Osteocyte (in vitro differentiated cells): ENCODE measurements around the gene DPP6. TPM values are rescaled to one million over a fixed set of nuclear protein-coding genes. Genes with fewer than 3 reads are reported as not detected.

Experiments
- DNase-seq: peaks from one replicate; pipeline ENCODE4 v3.0.0; 2021; ENCODE audit warnings: mixed read lengths; ENCODE audit not compliant: unreplicated experiment; ENCODE audit errors: extremely low spot score
- H3K27ac Mint-ChIP-seq: one replicate; pipeline ENCODE4 v1.8.0; 2021; ENCODE audit warnings: mild to moderate bottlenecking, mixed read lengths; ENCODE audit not compliant: unreplicated experiment
- H3K27me3 Mint-ChIP-seq: one replicate; pipeline ENCODE4 v1.8.0; 2021; ENCODE audit warnings: mixed read lengths; ENCODE audit not compliant: unreplicated experiment
- H3K36me3 Mint-ChIP-seq: one replicate; pipeline ENCODE4 v1.8.0; 2021; ENCODE audit warnings: mixed read lengths; ENCODE audit not compliant: unreplicated experiment
- H3K4me1 Mint-ChIP-seq: one replicate; pipeline ENCODE4 v1.8.0; 2021; ENCODE audit warnings: mixed read lengths; ENCODE audit not compliant: unreplicated experiment
- H3K4me3 Mint-ChIP-seq: one replicate; pipeline ENCODE4 v1.8.0; 2021; ENCODE audit warnings: mild to moderate bottlenecking, moderate library complexity, mixed read lengths; ENCODE audit not compliant: unreplicated experiment
- H3K9me3 Mint-ChIP-seq: one replicate; pipeline ENCODE4 v1.8.0; 2021; ENCODE audit warnings: mixed read lengths; ENCODE audit not compliant: unreplicated experiment
- total RNA-seq: library from RNA; stranded (reverse); gene quantifications from 2 replicates; pipeline ENCODE4 v1.2.1, GENCODE V29; 2021
- TF ChIP-seq, protein P1 (sequence below): fragments of 200-600 bp; sonication (generic); IDR thresholded peaks from 2 replicates; pipeline ENCODE4 v1.5.0; 2021; ENCODE audit warnings: antibody characterized with exemption, mild to moderate bottlenecking, moderate library complexity

The DPP6 gene
- total RNA-seq, 1 donor from 2014 or later = not detected

DNA sequence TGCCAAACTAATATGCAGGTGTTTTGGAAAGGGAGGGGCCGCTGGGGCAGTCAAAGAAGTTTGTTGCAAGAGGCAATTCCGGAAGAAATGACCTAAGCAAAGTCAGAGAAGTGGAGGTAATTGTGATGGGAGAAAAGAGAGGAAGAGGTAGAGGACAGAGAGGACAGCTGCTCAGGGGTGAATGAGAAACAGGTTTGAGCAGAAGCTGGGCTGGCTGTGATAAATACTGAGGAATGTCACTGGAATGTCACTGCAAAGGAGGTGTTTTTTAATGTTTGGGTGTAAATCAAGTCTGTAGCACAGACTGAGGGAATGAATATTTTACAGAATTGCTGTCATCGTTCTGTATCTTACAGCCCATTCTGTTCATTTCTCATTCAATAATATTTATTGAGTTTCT is 207.2 kb downstream of the DPP6 start:
- DNase-seq = no peak
- no peak overlapping the region for H3K27ac Mint-ChIP-seq
- H3K4me3 Mint-ChIP-seq = no peak overlapping the region
- TF ChIP-seq, protein P1, sequence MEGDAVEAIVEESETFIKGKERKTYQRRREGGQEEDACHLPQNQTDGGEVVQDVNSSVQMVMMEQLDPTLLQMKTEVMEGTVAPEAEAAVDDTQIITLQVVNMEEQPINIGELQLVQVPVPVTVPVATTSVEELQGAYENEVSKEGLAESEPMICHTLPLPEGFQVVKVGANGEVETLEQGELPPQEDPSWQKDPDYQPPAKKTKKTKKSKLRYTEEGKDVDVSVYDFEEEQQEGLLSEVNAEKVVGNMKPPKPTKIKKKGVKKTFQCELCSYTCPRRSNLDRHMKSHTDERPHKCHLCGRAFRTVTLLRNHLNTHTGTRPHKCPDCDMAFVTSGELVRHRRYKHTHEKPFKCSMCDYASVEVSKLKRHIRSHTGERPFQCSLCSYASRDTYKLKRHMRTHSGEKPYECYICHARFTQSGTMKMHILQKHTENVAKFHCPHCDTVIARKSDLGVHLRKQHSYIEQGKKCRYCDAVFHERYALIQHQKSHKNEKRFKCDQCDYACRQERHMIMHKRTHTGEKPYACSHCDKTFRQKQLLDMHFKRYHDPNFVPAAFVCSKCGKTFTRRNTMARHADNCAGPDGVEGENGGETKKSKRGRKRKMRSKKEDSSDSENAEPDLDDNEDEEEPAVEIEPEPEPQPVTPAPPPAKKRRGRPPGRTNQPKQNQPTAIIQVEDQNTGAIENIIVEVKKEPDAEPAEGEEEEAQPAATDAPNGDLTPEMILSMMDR = no peak
- no peaks in the 10 kb centered on the region for H3K4me1 Mint-ChIP-seq
- peaks cover 58% of the 10 kb centered on the region for H3K9me3 Mint-ChIP-seq
- H3K27me3 Mint-ChIP-seq = no peaks in the 10 kb centered on the region
- H3K36me3 Mint-ChIP-seq = peaks cover 2% of the 10 kb centered on the region

DNA sequence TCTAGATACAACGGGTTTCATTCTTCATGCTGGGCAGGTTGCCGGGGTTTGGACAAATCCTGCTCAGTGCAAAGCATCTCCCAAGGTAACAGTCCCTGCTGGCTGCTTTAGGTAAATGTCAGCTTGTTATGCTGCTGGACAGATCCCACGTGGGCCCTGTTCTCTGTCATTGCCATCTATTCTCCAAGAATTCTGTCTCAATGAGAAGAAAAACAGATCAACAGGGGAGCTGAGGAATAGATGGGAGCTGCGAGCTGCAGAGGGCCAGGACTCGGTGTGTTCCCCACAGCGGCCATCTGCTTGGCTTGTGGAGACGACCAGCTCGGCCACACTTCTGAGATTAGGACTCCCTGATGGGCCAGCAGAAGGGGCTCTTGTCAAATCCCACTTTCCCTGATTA is 235.2 kb downstream of the DPP6 start:
- DNase-seq = no peak
- H3K4me3 Mint-ChIP-seq = no peak overlapping the region
- no peaks in the 10 kb centered on the region for H3K4me1 Mint-ChIP-seq
- no peak overlapping the region for H3K27ac Mint-ChIP-seq
- TF ChIP-seq, protein P1 = no peak
- peaks cover 28% of the 10 kb centered on the region for H3K9me3 Mint-ChIP-seq
- H3K36me3 Mint-ChIP-seq = peaks cover 3% of the 10 kb centered on the region
- H3K27me3 Mint-ChIP-seq = no peaks in the 10 kb centered on the region

DNA sequence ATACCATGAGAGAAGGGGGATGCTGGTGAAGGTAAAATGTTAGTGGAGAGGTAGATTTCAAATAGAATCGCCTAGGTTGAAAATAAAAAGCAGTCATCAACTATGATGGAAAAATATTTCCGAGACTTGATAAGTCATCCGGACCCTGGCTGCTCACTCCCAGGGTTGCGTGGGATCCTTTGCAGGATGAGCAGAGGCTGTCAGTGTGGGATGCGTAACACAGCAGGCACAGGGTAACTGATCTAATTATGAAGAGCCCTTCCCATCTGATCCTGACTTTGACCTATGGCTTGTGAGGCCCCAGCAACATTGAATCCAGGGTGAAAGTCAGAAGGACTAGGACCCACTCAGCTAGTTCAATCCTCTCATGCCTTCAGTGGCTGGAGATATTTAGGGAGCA is 236.9 kb downstream of the DPP6 start:
- H3K4me3 Mint-ChIP-seq = no peak overlapping the region
- H3K9me3 Mint-ChIP-seq = peaks cover 43% of the 10 kb centered on the region
- DNase-seq = no peak
- peaks cover 3% of the 10 kb centered on the region for H3K36me3 Mint-ChIP-seq
- TF ChIP-seq, protein P1 = no peak
- H3K27me3 Mint-ChIP-seq = no peaks in the 10 kb centered on the region
- no peaks in the 10 kb centered on the region for H3K4me1 Mint-ChIP-seq
- no peak overlapping the region for H3K27ac Mint-ChIP-seq

DNA sequence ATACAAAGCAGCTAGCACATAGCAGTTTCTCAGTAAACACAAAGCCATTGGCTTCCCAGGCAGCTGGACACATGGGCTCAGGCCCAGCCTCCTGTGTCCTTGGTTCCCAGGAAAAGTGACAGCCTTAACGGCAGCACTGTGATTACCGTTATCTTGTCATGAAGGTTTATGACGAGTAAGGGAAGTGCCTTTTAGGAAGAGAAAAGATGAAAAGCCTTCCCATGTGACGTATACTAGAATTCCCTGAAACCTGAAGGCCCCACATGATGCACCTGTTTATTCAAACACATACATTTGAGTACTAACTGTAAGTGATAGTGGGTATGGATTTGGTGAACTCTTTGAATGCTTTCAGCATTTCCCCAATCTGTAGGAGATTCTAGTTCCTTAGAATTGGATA is 244.2 kb downstream of the DPP6 start:
- Mint-ChIP-seq H3K36me3 (no peaks in the 10 kb centered on the region), H3K4me3 (no peak overlapping the region), H3K4me1 (no peaks in the 10 kb centered on the region), H3K27me3 (no peaks in the 10 kb centered on the region), H3K27ac (no peak overlapping the region), H3K9me3 (peaks cover 60% of the 10 kb centered on the region)
- TF ChIP-seq, protein P1 = no peak
- no peak for DNase-seq

DNA sequence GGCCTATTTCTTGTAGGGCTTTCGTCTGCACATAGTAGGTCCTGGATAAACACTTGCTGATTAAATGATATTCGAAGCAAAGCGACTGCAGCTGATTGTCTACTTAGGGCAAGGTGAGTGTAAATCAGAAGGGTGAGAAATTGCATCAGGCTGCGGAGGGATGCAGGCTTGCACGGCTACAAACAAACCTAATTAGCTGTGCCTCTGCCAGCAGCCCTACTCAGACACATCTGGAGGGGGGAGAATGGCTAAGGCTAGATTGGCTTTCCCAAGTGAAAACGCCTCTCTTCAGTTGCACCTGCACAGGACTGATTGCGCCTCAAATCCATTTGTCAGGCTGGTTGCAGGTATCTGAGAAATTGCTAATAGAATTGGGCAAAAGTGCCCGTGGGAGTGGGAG is 247.5 kb downstream of the DPP6 start:
- Mint-ChIP-seq H3K4me1 (no peaks in the 10 kb centered on the region), H3K27ac (no peak overlapping the region), H3K9me3 (peaks cover 42% of the 10 kb centered on the region), H3K4me3 (no peak overlapping the region), H3K36me3 (no peaks in the 10 kb centered on the region), H3K27me3 (no peaks in the 10 kb centered on the region)
- DNase-seq = no peak
- TF ChIP-seq, protein P1 = no peak
